HG03378 (cell line): ENCODE results near the gene TFF2.

ENCODE experiments used
- ATAC-seq: cut with Tn5 transposase; IDR thresholded peaks from one replicate; pipeline ENCODE4 v1.9.1; 2021; ENCODE audit warnings: mild to moderate bottlenecking, moderate library complexity; ENCODE audit not compliant: unreplicated experiment

TFF2 gene, protein sequence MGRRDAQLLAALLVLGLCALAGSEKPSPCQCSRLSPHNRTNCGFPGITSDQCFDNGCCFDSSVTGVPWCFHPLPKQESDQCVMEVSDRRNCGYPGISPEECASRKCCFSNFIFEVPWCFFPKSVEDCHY

DNA sequence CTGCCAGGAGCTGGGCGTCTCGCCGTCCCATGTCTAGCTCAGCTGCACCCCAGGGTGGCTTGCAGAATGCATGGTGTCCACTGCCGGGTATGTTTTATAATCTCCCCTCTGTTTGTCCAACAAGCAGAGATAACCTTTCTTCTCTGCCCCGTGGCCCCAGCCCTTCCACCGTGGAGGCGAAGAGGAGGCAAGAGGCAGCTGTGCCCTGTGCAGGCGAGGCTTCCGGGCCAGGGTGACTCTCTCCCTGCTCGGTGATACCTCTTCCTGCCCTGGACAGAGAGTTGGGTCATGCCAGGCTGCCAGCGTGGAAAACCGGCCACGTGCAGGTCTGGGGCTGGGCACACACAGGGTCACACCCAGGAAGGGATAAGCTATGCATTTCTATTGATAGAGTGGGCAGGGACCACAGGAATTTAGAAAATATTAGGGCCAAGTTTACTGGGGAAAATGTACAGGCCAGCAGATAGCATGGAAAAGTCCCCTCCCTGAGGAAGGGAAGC lies at the start of gene TFF2:
Gene TFF2 (minus strand): TSS at position 68 of the 500 bp plus-strand sequence. CDS start 37 bp downstream, at position 31.
- ATAC-seq = no peak

DNA sequence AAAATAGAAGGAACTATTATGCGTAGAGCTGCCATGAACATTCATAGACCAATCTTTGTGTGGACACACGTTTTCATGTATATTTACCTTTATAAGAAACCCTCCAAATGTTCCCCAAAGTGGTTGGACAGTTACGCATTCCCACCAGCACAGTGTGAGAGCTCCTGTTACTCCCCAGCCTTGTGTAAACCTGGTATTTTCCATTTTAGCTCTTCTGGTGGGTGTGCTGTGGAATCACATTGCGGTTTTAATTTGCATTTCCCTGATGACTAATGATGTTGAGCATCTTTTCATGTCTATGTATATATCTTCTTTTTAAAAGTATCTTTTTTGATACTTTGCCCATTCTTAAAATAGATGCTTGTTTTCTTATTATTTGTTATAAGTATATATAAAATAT lies 49.7 kb upstream of the TFF2 start:
- no peak for ATAC-seq

DNA sequence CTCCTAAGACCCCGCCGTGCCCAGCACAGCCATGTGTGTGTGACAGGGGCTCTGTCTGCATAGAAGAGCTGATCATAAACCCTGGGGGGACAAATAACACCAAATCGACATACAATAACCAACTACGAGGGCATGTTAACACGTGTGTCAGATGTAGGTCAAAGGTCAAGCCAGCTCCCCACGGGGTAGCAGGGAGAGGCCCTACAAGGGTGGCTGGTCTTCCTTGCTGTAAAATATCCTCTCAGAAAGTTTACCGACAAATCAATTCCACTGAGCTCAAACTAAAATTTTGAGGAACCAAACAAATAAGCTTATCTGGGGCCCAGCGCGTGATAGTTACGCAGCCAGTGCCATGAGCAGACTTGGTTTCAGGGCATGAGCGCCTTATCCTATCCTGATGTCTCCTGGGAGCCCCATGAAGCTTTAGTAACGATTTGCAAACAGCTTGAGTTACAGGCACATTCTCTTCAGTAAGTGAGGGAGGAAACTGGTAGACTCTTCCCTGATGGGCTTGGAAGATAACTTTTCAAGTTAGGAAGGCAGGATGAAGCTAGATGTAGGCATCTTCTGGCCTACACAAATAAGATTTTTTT lies 47.7 kb upstream of the TFF2 start:
- no peak for ATAC-seq

DNA sequence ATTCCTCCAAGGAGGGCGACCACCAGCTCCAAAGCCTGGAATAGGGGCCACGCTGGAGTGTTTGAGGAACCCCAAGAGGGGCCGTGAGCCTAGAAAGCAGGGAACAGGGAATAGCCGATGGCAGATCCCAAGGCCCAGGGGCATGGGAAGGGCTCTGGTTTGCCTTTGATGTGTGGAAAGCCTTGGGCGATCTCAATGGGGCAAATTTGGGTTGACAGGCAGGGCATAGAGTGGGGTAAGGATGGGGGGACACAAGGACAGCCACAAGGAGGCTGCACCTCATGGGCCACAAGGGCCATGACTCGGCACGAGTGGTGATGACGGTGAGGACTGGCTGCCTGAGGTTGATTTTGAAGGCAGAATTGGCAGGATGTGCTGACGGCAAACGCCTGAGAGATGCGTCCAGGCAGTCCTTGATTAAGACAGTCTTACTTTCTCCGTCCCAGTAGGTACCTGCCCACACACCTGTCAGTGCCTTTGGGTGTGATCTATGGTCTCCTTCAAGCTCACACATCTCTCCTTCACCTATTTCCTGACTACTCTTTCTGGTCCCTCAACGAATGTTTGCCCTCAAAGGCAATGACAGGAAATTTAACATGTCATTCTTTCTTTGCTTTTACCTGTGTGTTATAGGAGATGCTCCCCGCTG lies 47.1 kb upstream of the TFF2 start:
- ATAC-seq = no peak

DNA sequence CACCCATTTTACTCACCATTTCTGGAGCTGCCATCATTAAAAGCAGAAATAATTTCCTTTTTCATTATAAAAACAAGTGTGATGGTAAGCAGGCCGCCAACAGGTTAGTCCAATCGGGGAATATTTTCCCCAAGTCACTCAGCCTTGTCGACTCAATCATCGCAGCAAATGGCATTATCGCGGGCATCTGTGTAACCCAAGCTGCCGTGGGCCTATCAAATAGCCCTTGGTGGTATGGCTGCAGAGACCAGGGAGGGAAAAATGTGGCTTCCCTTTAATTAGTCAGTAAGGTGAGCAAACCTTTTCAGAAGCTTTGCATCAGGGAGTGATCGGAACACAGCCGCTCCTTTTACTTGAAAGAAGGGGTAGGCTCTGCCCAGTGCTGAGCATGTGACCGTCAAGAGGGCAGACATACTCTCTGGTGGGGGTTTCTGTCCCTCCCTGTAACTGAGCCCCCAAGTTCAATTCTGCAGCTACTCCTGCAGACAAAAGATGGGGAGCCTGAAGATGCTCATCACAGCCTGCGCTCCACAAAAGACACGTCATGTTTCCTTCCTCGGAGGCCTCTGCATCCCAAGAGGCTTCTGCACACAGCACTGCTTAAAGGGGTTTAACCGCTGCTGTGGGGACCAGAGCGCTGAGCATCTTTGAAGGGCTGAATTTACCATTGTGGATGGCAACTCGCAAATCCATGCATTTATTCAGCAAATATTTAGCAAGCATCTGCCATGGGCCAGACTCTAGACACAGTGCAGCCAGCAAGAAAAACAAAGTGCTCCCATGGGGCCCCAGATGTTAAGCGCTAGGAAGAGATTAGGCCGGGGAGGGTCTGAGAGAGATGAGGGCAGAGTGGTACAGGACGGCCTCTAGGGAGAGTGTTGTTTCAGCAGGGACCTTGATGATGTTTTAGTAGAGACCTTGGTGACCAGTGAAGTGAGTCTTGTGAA lies 46.3 kb upstream of the TFF2 start:
- ATAC-seq = no peak

DNA sequence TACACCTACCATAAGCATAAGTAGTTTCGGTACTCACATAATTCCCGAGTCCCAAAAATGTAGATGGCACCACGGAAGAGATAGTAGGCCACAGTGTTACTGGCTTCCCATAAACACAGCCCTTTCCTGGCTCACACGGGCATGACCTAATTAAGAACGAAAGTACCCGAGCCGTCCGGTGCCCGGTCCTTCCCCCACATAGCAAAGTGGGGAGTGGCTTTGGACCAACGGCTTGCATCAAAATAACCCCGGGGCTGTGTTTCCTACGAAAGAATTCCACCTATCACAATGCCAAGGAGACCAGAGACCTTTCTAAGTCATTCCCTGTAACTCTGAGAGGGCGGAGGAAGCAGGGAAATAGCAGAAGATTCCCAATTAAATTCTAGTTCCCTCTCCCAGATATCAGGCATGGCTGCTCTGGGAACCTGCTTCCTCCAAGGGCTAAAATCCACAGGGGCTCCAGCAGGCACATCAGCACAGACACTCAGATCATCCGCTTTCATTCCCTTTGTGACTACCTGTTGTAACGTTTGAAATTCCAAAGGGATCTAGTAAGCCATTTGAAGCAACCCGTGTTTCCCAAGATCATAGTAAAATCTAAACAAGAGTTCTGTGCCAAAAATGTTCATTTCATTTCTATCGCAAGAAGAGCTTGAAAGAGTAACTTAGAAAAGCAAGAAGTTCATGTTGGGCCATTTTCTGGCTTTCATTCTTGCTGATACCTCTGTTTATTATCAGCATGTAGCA lies 45.3 kb upstream of the TFF2 start, which contains the start of gene TMPRSS3:
Gene TMPRSS3 (minus strand): TSS at position 148 of the 747 bp plus-strand sequence. CDS start 635 bp downstream, outside the sequence.
- no peak for ATAC-seq

DNA sequence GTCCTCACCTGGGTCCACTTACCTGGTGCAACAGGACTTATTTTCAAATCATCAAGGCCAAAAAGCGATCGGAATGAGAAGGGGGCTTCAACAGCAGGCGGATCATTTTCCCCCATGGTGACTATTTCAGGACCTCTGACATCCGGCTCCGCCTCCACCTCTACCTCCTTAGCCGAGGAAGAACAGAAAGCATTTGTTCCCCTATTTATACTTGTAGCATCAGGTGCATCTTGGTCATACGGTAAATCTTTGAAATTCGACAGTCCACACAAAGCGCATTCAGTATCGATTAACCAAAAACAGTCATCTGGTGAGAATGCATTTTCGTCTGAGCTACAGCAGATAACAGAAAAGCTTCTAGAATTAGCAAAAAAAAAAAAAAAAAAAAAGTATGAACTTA lies 44.5 kb upstream of the TFF2 start:
- no peak for ATAC-seq

DNA sequence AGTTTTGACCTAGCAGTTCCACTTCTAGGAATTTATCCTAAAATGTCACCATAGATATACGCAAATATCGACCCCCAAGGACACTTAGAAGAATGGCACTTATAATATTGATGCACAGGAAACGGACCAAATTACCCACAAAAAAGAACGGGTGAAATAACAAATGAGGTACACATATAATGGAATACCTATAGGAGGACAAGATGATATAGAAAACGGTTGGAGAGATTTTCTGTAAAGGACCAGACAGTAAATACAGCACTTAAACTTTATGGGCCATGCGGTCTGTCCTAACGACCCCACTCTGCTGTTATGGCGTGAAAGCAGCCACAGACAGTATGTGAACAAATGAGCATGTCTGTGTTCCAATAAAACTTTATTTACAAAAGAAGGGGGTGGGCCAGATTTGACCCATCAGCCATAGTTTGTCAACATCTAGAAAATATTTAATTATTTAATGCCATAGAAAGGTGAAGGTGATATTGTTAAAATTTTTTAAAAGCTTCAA lies 42.7 kb upstream of the TFF2 start:
- ATAC-seq = no peak

DNA sequence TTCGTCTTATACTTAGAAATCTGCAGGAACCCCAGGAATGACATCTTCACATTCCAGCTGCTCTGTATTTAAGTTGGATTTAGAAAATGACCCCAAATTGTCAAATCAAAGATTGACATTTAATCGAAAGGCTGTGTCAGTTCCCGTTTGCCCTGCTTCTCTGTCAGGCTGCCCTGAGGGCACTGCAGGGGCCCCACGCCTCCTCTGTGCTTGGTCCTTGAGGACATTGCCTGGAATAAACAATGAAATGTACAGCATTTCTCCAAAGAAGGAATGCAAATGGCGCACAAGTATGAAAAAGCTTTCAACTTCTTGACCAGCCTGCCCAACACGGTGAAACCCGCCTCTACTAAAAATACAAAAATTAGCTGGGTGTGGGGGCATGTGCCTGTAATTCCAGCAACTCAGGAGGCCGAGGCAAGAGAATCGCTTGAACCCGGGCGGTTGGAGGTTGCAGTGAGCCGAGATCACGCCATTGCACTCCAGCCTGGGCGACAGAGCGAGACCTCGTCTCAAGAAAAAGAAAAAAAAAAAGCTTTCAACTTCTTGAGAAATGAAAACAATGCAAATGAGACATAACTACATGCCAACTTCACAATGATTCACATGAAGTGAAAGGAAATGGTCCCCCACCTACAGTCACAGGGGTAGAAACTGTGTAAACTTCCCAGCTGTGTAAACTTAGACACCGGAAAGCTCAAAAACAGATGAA lies 42.1 kb upstream of the TFF2 start:
- ATAC-seq = peak; percentile 76

DNA sequence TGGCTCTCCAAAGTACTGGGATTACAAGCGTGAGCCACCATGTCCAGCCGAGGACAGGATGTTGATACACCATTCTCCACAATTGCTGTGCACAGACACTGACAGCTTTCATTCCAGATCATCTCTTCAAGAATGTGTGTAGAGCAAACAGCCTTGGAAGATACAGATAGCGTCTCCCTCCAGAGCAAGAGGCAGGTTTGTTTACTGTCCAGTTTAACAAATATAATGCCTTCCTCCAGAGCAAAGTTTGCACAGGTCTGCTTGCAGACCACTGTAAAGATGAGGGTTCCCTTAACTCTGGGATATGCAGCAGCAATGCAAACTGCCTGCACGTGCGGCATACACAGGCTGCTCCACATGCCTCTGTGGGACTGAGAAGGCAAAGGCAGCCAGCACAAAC lies 40.5 kb upstream of the TFF2 start:
- ATAC-seq = no peak

DNA sequence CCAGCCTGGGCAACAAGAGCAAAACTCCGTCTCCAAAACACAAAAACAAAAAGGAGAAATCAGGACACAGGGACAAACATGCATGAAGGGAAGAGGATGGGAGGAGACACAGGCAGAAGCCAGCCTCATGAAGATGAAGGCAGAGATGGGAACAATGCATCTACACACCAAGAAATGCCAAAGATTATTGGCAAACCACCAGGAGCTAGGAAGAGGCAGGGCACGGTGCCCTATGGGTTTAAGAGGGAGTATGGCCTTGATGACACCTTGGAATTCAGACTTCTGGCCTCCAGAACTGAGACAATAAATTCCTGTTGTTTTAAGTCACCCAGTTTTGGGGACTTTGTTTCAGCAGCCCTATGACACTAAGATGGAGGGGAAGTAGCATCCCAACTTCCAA lies 39.9 kb upstream of the TFF2 start:
- no peak for ATAC-seq

DNA sequence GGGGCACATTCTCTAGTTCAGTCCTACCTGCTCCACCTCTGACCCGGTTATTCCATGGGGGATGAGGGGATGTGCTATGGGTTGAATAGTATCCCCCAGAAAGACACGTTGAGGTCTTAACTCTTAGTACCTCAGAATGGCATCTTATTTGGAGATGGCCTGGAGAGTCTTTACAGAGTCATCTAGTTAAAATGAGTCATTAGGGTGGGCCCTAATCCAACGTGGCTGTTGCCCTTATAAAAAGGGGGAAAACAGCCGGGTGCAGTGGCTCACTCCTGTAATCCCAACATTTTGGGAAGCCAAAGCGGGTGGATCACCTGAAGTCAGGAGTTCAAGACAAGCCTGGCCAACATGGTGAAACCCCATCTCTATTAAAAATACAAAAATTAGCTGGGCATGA lies 39.4 kb upstream of the TFF2 start:
- no peak for ATAC-seq

DNA sequence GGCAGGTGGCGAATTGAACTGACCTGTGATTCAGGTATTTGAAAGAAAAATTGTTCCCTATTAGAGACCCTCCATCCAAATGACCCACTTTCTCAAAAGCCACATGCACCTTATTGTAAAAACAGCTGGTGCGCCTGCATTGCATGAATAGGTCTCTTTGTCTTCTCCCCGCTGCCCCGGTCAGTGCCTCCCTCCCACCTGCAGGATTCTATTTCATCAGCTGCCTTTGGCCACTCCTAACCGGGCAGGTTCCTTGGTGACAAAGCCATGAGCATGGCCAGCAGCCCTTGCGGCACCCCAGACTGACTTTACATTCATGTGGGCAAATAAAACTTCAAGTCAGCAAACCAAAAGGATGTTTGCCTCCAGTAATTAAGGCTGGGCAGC lies 38.6 kb upstream of the TFF2 start:
- no peak for ATAC-seq

DNA sequence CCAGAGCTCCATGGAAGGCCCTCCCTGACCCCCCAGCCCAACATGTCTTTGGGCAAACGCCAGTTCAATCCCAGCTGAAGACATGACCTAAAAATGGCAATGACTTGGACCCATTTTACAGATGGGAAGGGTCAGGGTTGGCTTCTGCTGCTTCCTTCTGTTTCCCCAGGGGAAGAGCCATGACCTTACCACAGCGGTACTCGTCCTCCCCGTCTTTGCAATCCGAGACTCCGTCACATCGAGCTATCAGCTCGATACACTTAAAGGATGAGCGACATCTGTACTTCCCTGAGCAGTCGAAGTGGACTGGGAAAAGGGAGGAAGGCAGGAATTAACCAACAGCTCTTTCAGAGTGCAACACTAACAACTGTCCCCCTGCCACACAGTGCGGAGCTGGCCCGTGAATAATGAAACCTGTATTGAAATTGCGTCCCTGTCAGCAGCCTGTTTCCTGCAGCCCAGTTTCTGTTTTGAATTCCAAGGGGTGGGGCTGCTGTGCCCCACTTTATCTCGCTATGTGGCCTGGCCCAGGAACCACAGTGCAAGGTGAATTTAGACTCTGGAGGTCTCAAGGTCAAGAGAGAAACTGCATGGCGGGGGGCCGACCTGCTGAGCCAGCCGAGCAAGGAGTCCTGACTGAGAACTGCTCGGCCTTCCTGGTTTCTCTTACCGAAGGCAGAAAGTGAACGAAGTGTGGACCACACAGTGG lies 38.1 kb upstream of the TFF2 start:
- ATAC-seq = no peak

DNA sequence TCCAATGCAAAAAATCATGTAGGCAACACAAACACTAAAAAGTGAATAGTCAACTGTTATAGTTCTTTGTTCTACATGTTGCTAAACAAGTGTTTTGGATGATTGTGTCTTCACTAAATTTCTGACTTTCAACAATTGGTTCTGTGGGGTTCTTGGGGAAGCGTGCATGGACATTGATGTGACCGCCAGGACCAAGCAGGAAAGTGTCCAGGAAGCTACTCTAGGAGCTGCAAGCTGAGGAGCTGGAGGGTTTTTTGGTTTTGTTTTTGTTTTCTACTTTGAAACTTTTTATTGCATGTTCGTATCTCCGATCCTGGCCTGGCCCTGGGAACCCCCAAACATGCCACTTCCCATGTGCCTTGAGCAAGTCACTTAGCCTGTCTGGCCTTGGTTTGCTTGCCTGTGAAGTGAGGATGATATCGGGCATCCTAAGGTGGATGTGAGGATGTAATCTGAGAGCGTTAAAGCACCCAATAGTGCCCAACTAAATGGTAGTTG lies 37.1 kb upstream of the TFF2 start:
- ATAC-seq = no peak

DNA sequence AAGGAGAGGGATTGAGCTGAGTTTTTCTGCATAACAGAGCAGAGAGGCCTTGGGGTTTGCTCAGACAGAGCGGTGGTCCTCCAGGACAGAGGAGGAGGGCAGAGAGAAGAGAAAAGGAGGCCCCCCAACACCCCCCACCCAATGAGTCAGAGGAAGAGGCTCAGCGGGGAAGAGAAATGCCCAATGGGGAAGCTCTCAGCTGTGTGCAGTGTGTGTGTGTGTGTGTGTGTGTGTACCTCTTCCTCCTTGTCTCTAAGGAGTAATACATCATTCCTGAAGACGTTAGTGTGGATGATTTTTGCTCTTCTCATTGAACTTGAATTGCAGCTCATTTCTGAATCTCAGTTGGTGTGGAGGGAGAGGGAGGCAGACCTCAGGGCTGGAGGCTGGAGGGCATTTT lies 36.4 kb upstream of the TFF2 start:
- ATAC-seq = no peak

DNA sequence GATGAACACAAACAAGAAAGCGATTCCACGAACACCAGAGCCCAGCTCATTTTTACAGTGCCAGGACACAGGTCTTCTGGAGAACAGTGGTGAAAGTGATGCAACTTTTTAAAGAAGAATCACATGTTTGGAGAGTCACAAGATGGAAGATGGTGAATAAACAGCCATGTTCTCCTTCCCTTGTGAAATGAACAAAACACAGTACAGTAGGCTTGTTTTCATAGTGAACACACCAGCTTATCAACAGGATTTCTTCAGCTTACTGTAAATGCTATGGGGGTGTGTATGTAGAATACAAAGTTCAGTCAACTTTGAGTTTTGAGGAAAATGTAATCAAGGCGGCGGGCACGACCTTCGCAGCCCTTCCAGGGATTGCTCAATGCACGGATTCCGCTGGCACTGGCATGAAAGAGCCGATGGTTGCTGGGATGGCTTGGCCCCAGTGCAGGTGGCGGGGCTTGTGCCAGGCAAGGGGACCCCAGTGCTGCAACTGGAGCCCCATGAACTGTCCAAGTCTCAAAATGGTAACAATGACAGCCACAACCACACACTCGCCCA lies 35.3 kb upstream of the TFF2 start:
- no peak for ATAC-seq

DNA sequence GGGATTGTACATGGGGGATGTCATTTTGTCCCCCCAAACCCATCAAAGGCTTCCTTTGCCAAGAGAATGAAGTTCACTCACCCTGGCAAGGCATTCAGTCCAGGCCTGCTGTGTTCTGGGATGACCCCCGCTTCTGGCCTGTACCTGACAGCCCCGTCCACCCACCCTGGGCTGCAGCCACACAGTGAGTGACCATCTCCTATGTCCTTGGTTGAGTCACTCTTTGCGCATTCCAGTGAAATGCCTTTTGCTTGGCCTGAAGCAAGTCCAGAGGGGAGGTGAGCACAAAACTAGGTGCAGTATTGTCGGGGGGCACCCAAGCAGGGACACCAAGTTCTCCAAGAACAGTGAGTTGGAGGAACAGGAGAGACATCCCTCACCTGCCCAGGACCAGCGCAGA lies 34.8 kb upstream of the TFF2 start:
- ATAC-seq = no peak

DNA sequence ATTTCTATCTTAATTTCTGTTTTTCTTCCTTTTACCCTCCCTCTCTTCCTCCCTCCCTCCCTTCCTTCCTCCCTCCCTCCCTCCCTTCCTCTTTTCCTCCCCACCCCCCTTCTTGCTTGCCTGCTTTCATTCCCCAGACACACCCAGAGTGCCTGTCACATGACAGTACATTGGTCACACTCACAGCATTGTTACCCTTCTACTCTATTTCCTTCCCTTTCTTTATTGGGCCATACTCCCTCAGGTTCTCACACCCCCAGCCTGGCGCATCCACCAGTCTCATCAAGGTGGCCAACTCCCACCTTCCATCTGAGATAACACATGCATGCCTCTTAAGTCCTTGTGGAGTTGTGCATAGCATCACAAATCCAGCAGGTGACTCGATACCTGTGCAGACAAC lies 34.2 kb upstream of the TFF2 start:
- ATAC-seq = no peak
